ENCODE results near the gene MITF.

- TF ChIP-seq CTCF (IDR thresholded peaks at IDR 0.05; ENCODE audit: low read length) = no peak
- no peak for TF ChIP-seq EZH2 (IDR thresholded peaks at IDR 0.05; ENCODE audit: borderline replicate concordance, low read length)
Observed at GRCh38 chr3:69998759-69999139, 259.5 kb downstream of the MITF start.

Data from OCI-LY1 (cell line).